LNCaP clone FGC (cell line): ENCODE results near the gene ARFGAP3.

Experiments
- DNase-seq: peaks from one replicate; pipeline ENCODE4 v3.0.0-alpha.2; 2011; ENCODE audit warnings: low read depth
- H3K4me3 ChIP-seq: 2 replicates; pipeline ENCODE4 v1.5.1; 2011; ENCODE audit warnings: mild to moderate bottlenecking, low read depth, low read length, control low read depth
- TF ChIP-seq, protein P1 (sequence below): IDR thresholded peaks from 2 replicates; pipeline ENCODE4 v1.5.1; 2012; ENCODE audit warnings: mild to moderate bottlenecking; ENCODE audit not compliant: control insufficient read depth, insufficient read depth; ENCODE audit errors: extremely low read depth

The ARFGAP3 gene

DNA sequence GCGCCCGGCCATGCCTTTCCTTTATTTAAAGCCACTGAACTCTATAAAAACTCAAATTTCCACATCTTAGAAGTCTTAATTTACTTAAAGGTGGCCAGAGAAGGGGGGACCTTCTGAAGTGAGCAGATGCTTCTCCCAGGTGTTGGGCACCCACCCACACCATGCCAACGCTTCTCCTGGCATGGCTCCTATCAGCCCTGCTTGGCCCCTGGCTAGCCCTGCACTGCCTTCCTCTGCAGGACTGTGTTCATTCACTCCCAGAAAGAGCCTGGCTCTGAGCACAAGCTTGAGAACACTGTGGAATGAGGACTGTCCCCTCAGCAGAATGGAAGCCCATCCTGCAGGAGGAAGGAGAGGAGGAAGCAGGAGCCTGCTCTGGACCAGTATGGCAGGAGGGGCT lies 34.6 kb upstream of the ARFGAP3 start:
- TF ChIP-seq, protein P1, sequence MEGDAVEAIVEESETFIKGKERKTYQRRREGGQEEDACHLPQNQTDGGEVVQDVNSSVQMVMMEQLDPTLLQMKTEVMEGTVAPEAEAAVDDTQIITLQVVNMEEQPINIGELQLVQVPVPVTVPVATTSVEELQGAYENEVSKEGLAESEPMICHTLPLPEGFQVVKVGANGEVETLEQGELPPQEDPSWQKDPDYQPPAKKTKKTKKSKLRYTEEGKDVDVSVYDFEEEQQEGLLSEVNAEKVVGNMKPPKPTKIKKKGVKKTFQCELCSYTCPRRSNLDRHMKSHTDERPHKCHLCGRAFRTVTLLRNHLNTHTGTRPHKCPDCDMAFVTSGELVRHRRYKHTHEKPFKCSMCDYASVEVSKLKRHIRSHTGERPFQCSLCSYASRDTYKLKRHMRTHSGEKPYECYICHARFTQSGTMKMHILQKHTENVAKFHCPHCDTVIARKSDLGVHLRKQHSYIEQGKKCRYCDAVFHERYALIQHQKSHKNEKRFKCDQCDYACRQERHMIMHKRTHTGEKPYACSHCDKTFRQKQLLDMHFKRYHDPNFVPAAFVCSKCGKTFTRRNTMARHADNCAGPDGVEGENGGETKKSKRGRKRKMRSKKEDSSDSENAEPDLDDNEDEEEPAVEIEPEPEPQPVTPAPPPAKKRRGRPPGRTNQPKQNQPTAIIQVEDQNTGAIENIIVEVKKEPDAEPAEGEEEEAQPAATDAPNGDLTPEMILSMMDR: no peak

DNA sequence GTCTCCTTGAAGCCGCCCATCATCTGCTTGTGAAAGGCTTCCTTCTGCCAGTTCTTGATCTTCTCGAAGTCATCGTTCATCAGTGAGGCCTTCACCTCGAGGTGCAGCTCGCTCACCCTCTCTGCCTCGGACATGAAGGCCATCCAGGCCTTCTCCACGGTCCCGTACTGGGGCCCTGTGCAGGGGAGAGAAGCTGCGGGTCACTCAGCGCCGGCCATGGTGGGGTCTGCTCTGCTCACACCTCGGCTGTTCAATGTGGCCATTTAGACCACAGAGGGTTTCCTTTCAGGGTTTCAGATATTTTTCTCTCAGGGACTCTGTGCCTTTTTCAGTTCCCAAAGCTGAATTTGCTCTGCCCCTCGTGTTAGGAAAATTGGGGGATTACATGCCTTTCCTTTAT lies 33.9 kb upstream of the ARFGAP3 start:
- DNase-seq: no peak
- no peak overlapping the region for H3K4me3 ChIP-seq
- TF ChIP-seq, protein P1: no peak

More for the DNA sequence above, 34.6 kb upstream of the ARFGAP3 start:
- DNase-seq: no peak
- no peak overlapping the region for H3K4me3 ChIP-seq

DNA sequence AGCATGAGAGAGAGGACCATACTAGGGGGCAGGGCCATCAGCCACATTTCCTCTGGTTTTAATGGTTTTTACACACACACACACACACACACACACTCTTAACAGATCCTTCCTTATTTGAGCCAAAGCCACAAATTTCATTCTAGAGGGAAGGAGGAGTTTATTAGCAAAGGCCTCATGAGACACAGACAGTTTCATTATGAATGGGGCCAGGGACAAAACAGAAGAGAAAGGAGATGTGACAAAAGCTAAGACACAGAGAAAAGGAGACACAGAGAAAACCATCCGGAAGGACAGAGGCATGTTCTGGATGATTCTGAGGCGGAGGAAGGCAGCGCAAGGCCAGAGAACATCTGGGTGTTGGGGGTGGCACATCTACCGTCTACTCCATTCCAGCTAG lies 32.2 kb upstream of the ARFGAP3 start:
- no peak overlapping the region for H3K4me3 ChIP-seq
- TF ChIP-seq, protein P1: no peak
- no peak for DNase-seq

DNA sequence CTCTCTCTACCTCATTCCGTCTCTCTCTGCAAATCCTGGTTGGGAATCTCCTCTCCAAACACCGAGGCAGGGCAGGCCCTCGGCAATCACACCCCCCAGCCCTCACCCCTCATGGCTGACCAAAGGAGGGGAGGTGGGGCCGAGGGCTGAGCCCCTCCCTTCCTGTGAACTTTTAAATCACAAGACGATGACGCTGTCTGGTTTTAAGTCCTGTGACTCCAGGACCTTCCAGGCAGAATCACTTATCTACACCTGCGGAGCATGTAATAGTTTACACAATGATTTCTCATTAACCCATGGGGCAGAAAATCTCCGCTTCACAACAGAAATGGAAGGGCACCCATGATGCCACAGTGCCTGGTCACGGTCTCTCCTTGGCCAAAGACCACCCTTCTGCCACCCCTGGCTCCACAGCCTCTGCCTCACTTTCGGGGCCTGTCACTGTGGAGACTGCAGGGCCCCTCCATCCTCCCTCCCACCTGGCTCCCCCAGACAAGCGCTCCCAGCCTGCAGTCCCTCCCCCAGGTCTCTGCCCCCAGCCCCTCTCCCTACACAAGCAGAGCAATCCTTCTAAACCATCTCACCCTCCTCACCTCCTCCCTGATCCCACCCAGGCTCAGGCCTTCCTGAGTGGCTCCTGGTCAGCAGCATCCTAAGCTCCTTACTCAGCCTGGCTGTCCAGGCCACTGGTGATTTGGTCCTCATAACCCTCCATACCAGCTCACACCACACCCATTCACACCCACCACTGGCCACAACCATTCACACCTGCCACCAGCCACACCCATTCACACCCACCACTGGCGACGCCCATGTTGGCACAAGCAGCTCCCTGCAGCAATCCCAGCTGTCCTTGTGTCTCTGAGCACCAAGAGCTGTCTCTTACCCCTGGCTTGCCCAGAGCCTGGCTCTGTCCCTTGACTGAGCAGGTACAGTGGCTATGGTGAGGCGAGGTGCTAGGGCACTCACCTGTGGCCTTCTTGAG lies 30.7 kb upstream of the ARFGAP3 start:
- H3K4me3 ChIP-seq: no peak overlapping the region
- TF ChIP-seq, protein P1: no peak
- no peak for DNase-seq

DNA sequence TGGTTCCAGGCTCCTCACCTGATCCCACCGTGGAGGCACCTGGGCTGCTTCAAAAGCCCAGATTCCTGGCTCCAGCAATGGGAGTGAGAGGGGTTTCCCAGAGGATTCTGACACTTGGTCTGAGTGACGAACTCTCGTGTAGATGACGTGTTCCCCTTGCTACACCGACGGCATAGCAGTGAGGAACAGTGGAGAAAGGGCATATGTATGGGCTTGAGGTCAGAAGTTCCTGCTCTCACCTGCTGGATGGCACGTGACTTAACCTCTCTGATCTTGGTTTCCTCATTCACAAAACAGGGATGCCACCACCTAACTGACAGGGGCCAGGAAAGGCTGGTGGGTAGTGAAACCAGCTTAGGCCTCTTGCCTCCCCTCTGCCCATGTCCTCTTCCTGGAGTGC lies 30.0 kb upstream of the ARFGAP3 start:
- H3K4me3 ChIP-seq: no peak overlapping the region
- no peak for DNase-seq
- TF ChIP-seq, protein P1: no peak

DNA sequence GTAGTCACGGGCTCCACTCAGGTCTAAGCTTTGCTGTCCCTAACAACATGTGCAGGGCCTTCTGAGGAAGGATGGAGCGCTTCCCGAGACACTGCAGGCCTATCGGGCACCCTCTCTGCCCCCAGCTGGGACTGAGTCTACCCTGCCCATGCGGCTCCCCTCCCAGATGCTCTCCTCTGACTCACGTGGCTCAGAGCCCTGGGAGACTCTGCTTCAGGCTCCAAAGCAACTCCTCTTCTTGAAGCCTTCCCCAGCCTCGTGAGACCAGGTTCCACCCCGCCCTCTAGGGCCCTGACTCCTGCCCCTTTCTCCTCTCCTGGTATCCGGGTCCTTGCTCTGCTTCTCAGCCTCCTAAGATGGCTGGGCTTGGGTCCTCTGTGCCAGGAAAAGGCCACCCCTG lies 28.4 kb upstream of the ARFGAP3 start:
- DNase-seq: no peak
- TF ChIP-seq, protein P1: no peak
- H3K4me3 ChIP-seq: no peak overlapping the region
